T follicular helper cell (primary cell): ENCODE measurements around the gene SART3.
"Not testable (repeated sequence)": the region's sequence is repeated elsewhere in the genome, so short reads cannot be mapped to it uniquely, and the experiment has no call there.

Experiments used
- DNase-seq: peaks from one replicate; pipeline ENCODE4 v3.0.0-alpha.2; 2020; ENCODE audit warnings: low read depth

Gene SART3

GRCh38 chr12:108597559-108598471 is 36.8 kb upstream of the SART3 start, which contains the start of gene TMEM119:
Gene TMEM119 (minus strand): TSS chr12:108598084. CDS start chr12:108592383, 5,701 bp downstream.
- no peak for DNase-seq

- DNase-seq, result no peak
These were observed 36.0 kb upstream of the SART3 start for GRCh38 chr12:108596854-108597558.

DNA sequence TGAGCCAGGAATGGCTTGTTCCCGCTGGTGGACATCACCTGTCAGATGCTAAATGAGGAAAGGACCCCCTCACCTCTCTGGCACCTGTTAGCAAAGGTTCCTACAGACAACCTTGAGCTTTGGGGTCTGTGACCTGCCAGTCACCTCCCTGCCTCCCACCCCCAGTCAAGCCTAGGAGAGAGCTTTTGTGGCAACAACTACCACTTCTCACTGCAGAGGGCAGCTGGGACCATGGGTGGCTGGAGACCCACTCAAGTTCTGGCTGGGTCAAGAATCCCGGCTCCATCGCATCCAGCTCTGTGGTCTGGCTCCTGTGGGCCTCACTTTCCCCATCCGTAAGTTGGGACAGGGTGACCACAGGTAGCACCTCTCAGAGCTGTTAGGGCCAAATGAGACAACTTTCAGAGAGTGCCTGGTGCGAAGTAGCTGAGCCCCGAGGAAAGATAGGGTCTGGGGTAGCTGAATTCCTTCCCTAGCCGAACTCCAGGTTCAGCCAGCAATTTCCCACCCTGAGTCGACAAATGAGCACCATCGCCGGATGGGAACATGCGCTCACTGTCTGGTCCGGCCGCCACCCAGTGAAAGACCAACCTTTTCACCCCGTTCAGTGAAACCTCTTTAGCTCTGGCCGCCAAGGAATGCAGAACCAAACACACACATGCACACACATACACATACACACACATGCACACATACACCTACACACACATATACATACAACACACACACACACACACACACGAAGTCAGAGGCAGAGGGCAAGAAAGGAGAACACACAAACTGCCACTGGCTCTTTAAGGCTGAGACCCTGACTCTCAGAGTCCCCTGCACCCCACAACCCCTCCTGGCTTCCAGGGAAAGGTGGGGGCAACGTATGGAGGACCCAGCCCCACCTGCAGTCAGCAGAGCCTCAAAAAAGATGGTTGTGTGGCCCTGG is 35.0 kb upstream of the SART3 start:
- DNase-seq, result no peak

DNA sequence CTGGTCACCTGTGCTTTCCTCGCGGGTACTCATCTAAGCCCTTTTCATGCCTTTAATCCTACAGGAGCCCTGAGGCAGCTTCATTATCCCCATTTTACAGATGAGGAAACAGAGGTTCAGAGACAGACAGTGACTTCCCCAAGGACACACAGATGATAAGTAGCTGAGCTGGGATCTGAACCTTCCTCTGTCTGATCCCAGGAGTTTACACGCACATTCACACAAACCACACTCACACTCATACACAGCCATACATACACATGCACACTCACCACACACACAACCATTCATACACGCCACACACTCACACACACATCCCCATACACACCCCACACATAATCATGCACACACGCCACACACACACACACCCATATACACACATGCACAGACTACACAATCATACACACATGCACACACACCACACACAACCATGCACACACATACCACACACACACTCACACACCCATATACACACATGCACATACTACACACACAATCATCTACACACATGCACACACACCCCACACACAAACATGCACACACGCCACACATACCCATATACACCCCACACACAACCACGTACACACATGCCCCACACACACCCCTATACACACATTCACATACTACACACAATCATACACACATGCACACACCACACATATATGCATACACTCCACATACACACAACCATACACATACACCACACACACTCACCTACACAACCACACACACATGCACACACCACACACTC is 34.2 kb upstream of the SART3 start:
- DNase-seq, result no peak

DNA sequence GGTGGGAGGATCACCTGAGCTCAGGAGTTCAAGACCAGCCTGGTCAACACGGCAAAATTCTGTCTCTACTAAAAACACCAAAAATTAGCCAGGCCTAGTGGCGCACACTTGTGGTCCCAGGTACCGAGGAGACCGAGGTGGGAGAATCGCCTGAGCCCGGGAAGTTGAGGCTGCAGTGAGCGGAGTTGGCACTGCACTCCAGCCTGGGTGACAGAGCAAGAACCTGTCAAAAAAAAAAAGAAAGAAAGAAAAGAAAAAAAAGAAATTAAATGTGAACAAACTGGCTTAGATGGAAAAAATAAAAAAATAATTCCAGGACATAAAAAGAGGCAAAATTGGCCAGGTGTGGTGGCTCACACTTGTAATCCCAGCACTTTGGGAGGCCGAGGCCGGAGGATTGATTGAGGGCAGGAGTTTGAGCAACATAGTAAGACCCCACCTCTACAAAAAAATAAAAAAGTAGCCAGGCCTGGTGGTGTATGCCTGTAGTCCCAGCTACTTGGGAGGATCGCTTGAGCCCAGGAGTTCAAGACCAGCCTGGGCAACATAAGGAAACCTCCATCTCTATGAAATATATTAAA is 33.4 kb upstream of the SART3 start:
- DNase-seq, result no peak

DNA sequence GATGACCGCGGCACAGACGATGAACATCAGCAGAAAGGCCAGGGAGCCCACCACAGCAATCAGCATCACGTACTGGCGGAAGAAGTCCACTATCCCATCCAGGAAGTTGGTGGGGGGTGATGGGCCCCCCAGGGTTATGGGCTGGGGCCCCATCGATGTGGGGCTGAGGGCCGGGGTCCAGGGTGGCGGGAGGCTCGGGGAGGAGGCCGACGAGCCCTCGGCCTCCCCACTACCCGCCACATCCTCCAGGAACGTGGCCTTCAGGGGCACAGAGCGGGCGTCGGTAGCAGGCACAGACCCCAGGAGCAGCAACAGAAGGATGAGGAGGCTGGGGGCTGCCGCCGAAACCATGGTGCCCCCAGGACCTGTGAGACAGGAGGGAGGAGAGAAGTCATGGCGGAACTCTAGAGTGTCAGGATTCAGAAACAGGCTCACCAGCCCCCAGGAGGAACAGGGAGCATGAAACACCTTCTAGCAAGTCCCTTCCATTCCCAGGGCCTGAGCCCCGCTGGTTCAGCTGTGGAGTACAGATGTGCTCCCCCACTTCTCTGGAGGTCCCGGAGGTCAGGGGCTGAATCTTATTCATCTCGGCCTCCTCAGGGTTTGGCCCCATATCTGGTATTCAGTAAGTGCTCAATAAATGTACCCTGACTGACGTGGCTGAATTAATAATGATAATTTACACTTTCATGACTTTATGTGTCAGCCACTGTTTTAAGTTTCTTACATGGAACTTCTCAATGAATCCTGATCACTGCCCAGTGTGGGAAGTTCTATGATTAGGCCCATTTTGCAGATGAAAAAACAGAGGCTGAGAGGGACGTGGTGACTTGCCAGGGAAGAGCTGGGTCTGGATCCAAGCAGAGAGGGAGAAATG is 31.3 kb upstream of the SART3 start:
- DNase-seq, result no peak

DNA sequence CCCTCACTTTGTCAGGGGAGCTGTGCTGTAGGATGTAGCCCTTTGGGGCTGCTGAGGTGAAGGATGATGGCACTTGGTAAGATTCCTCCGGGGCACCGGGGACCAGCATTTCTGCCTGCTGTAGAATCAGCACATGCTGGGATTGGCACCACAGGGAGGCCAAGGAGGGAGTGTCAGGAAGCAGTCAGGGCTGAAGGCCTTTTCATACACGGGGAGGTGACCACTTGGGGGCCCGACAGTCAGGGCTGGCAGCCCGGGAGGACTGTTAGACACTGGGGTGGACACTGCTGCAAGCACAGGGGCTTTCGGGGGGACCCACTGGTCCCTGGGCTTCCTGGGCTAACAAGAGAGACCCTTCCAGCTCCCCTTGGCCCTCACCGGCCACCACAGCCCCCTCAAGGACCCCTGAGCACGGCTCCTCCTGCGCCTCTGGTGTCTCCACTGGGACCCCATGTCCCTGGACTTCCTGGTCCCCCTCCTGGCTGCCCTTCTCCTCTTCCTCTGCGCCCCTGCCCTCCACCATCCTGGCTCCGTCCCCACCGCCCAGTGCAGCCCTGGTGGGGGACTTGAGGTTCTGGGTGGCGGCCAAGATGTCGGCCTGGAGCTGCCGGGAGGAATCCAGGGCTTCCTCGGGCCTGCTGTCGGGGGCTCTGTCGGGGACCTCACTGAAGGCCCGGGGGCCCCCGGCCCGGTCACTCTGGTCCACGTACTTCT is 30.5 kb upstream of the SART3 start:
- DNase-seq, result no peak

DNA sequence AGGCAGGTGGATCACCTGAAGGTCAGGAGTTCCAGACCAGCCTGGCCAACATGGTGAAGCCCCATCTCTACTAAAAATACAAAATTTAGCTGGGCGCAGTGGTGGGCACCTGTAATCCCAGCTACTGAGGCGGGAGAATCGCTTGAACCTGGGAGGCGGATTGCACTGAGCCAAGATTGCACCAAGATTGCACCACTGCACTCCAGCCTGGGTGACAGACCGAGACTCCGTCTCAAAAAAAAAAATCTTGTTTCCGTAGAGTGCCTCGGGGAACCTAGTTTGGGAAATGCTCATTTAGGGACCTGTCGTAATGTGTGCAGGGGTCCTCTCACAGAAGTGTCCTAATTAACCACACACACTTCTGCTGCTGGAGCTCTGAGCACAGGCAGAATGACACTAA is 29.5 kb upstream of the SART3 start:
- not testable (repeated sequence) for DNase-seq

- DNase-seq, result no peak
These were observed 28.9 kb upstream of the SART3 start for GRCh38 chr12:108589840-108590229.

- no peak for DNase-seq
These were observed 28.3 kb upstream of the SART3 start for GRCh38 chr12:108589028-108589839.

DNA sequence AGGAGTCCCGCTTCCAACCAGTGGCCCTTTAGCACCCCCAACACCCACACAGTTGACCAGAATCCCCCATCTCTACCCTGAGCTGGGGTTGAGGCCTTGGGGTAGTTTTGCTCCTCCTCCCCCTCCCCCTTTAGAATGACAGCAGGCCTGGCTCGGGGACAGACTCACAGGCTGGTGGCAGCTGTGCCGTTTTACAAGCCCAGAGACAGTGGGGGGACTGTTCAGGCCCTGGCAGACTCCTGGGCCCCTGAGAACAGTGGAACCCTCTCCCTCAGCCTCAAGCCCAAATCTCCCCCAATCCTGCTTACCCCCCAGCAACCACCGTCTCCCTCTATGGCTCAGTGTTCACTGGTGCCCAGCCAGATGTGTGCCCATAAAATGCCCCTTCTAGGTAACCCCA is 26.9 kb upstream of the SART3 start:
- no peak for DNase-seq

DNA sequence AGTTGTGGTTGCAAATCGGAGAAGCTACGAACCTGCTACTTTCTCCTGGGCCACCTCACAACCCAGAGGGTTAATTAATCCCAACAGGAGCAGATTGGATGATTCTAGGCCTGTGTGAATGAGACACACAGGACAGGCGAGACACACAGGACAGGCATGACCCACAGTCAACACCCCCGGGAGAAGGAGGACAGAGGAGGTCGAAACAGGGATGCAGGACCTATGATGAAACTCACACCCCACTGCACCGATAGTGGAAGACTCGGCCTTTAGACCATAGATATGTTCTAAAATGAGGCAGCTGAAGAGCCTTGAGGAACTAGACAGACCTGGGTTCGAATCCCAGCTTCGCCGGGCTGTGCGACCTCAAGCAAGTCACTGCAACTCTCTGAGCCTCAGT is 25.3 kb upstream of the SART3 start:
- DNase-seq, result no peak

- no peak for DNase-seq
These were observed 24.9 kb upstream of the SART3 start for GRCh38 chr12:108585864-108586263.

- no peak for DNase-seq
These were observed 23.6 kb upstream of the SART3 start for GRCh38 chr12:108584456-108585065.

DNA sequence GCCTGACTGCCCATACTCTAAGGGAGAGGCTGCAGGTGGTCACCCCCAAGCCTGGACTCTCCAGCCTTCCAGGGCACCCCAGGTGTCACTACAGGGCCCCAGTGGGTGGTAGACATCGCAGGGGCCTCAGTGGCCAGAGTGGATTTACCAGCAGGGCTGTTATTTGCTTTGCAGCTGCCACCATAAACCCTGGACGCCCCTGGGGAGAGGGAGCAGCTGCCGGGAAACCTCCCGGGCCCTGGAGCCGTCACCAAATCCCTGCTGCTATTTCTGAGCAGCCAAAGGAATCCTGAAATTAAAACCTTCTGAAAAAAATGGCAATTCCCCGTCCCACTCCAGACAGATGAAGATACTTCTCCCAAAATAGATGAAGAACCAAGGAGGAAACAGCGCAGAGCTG is 23.0 kb upstream of the SART3 start:
- DNase-seq, result no peak

- DNase-seq, result no peak
These were observed 22.2 kb upstream of the SART3 start for GRCh38 chr12:108582978-108583770.

GRCh38 chr12:108582509-108582908 is 21.5 kb upstream of the SART3 start:
- no peak for DNase-seq
